Measurements from ENCODE around the gene L3MBTL2.

DNA sequence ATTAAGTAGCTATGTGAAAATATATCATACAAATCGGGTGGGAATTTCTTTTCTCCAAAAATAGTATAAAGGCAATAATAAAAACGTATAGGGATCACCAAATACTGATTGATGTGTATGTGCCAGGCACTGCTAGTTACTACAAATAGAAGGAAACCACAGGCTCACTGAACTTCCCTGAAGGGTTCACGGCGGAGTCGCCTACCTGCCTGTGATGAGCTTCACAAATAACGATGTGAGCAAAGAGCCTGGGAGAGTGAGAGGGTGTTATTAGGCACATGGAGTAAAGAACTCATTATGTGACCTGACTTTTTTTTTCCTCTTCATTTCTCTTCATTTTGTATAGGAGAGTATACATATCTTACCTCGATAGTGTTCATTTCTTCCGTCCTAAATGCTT, 36.0 kb upstream of the L3MBTL2 start:
- TF ChIP-seq, protein P1, sequence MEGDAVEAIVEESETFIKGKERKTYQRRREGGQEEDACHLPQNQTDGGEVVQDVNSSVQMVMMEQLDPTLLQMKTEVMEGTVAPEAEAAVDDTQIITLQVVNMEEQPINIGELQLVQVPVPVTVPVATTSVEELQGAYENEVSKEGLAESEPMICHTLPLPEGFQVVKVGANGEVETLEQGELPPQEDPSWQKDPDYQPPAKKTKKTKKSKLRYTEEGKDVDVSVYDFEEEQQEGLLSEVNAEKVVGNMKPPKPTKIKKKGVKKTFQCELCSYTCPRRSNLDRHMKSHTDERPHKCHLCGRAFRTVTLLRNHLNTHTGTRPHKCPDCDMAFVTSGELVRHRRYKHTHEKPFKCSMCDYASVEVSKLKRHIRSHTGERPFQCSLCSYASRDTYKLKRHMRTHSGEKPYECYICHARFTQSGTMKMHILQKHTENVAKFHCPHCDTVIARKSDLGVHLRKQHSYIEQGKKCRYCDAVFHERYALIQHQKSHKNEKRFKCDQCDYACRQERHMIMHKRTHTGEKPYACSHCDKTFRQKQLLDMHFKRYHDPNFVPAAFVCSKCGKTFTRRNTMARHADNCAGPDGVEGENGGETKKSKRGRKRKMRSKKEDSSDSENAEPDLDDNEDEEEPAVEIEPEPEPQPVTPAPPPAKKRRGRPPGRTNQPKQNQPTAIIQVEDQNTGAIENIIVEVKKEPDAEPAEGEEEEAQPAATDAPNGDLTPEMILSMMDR (IDR thresholded peaks at IDR 0.05) = no peak
- no peak for TF ChIP-seq IRF2 (CRISPR knock-in tag; IDR thresholded peaks at IDR 0.05; ENCODE audit: borderline replicate concordance, low read depth)
- no peak for TF ChIP-seq TCF7 (CRISPR knock-in tag; IDR thresholded peaks at IDR 0.05; ENCODE audit: low read depth)
- TF ChIP-seq, protein P2, sequence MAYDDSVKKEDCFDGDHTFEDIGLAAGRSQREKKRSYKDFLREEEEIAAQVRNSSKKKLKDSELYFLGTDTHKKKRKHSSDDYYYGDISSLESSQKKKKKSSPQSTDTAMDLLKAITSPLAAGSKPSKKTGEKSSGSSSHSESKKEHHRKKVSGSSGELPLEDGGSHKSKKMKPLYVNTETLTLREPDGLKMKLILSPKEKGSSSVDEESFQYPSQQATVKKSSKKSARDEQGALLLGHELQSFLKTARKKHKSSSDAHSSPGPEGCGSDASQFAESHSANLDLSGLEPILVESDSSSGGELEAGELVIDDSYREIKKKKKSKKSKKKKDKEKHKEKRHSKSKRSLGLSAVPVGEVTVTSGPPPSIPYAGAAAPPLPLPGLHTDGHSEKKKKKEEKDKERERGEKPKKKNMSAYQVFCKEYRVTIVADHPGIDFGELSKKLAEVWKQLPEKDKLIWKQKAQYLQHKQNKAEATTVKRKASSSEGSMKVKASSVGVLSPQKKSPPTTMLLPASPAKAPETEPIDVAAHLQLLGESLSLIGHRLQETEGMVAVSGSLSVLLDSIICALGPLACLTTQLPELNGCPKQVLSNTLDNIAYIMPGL (CRISPR knock-in tag; IDR thresholded peaks at IDR 0.05) = no peak
- no peak for TF ChIP-seq NR2C2 (CRISPR knock-in tag; IDR thresholded peaks at IDR 0.05)
- TF ChIP-seq, protein P3, sequence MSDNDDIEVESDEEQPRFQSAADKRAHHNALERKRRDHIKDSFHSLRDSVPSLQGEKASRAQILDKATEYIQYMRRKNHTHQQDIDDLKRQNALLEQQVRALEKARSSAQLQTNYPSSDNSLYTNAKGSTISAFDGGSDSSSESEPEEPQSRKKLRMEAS (CRISPR knock-in tag; IDR thresholded peaks at IDR 0.05) = no peak
- TF ChIP-seq GTF2I (CRISPR knock-in tag; conservative IDR thresholded peaks at IDR 0.05) = no peak
- TF ChIP-seq CBFB (CRISPR knock-in tag; IDR thresholded peaks at IDR 0.05; ENCODE audit: low read depth) = no peak
- TF ChIP-seq FOXK1 (CRISPR knock-in tag; IDR thresholded peaks at IDR 0.05) = no peak
- no peak for TF ChIP-seq CREB1 (CRISPR knock-in tag; IDR thresholded peaks at IDR 0.05)
- TF ChIP-seq, protein P4, sequence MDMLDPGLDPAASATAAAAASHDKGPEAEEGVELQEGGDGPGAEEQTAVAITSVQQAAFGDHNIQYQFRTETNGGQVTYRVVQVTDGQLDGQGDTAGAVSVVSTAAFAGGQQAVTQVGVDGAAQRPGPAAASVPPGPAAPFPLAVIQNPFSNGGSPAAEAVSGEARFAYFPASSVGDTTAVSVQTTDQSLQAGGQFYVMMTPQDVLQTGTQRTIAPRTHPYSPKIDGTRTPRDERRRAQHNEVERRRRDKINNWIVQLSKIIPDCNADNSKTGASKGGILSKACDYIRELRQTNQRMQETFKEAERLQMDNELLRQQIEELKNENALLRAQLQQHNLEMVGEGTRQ (CRISPR knock-in tag; IDR thresholded peaks at IDR 0.05) = no peak
- no peak for TF ChIP-seq ESRRA (CRISPR knock-in tag; IDR thresholded peaks at IDR 0.05; ENCODE audit: borderline replicate concordance)
